Activated CD8-positive, alpha-beta memory T cell treated with anti-CD3 and anti-CD28 coated beads, Interleukin-2, amount 50 U/mL, for 1 hour (primary cell): ENCODE data around the gene PLXDC1.
"Not testable (repeated sequence)": the region's sequence is repeated elsewhere in the genome, so short reads cannot be mapped to it uniquely, and the experiment has no call there.

Experiments
- DNase-seq: peaks from one replicate; pipeline ENCODE4 v3.0.0-alpha.2; 2020; ENCODE audit errors: extremely low read depth

PLXDC1 gene

DNA sequence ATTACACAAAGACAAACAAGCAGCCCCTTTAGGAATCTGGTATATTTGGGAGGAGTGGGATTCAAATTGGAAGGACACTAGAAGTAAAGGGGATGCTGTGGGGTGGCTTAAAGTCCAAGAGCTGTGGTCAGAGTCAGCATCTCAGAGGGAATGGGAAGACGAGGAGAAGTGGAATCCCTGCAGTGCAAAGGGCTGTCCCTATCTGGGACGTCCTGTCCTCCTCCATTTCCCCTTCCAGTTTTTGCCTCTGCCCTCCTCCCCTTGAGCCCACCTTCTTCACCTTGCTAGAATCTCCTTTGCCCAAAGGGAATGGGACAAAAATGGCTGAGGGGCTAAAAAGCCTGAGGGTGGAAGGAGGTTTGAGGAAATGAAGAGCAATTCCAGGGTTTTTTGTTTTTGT lies 4.2 kb upstream of the PLXDC1 start:
- no peak for DNase-seq

DNA sequence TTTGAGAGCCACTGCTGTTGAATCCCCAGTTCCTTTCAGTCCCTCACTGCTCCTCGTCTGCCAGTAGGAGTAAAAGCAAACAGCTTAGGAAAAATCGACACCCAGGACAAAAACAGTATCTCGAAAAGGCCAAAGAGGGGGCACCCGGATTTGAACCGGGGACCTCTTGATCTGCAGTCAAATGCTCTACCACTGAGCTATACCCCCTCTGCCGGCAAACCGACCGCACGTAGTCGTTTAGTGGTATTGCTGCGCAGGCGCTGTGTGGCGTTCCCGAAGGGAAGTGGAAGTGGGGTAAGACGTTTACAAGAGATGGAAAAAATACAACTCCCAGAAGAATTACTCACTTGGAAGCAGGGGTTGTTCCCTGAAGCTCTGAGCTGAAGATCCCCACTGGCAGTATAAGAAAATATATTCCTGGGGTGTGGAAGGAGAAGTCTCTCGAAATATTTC lies 2.2 kb upstream of the PLXDC1 start:
- peak; percentile 73 for DNase-seq

GRCh38 chr17:39151943-39152818 lies 744 bp upstream of the PLXDC1 start:
- DNase-seq, result no peak

GRCh38 chr17:39150795-39151149 lies 665 bp downstream of the PLXDC1 start:
- no peak for DNase-seq

DNA sequence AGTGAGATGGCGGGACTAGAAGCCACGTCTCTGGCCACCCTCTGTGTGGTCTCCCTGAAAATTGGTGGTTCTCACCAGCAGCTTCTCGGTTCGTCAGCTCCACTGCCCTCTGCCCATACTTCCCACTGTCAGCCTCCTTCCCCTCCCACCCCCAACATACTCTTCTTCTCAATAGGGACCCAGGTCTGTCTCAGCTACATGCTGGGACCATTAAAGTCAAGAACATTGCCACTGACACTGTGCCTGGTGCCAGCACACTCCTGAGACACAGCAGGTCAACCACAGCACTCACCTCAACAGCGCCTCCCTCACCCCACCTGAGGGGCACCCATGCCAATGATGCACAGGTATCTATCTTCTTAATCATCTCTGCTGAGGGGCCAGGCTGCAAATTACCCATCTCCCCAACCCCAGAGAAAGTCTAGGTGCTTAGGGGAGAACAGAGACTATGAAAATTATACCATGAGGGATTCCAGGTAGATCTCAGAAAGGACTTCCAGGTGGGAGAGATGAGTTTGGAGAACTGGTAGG lies 1.3 kb downstream of the PLXDC1 start:
- no peak for DNase-seq

DNA sequence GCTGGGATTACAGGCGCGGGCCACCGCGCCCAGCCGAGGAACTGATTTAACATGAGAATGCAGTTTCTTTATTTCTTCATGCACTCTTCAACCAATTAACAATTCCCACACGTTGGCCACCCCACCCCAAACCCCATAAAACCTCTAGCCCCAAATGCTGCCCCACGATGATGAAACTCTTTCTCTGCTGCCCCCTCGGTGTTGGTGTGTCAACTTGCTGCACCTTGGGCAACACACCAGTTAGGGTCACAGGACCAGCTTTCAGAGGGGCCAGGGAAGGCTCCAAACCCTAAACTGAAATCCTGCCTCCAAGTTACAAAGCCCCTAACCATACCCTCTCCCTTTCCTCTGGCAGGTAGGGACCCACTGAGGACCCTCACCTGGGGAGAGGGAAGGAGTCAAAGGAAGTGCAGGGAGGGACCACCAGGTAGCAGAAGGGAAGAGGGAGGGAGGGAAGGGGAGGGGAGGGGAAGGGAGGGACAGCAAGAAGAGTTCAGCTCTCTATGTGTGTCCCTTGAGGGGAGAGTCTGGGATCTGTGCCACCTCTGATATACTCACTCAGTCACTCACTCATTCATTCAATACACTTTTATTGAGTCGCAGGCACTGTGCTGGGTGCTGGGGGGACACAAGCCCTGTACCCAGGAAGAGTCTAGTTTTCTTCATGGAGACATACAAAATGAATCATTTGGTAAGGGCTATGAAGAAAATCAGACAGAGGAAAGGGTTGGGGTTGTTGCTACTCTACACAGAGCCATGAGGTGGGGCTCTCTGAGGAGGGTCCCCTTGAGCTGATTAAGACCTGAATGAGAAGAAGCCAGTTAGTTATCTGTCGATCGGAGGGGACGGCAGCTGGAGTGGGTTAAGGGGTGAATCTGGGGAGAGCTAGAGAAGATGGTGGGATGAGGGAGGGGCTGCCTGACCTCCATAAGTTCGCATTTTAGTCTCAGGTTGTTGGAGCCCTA lies 3.9 kb downstream of the PLXDC1 start:
- DNase-seq, result no peak

DNA sequence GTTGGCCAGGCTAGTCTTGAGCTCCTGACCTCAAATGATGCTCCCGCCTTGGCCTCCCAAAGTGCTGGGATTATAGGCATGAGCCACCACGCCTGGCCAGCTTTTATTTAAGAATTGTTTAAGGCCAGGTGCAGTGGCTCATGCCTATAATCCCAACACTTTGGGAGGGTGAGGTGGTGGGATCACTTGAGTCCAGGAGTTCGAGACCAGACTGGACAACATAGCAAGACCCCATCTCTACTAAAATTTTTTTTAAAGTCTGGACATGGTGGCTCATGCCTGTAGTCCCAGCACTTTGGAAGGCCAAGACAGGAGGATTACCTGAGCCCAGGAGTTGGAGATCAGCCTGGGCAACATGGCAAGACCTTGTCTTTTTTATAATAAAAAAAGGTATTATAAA lies 5.2 kb downstream of the PLXDC1 start:
- DNase-seq, result no peak

DNA sequence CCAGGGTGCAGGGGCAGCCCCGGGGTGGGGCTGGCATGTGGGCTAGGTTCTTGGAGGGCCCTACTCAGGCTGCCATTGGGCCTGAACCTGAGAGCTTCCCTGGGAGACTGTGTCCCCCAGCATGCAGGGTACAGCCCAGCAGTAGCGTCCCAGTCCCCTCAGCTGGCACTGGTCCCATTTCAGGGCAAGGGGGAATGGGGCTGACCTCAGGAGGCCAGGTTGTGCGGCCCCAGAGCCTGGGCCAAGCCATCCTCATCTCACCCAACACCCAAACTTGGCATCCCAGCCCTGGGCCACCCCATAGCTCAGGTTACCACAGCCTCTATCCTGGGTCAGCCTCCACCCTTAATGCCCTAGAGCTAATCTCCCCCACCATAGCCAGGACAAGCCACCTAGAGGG lies 6.3 kb downstream of the PLXDC1 start:
- no peak for DNase-seq

GRCh38 chr17:39144416-39144840 lies 7.0 kb downstream of the PLXDC1 start:
- no peak for DNase-seq

- DNase-seq, result no peak
These were observed 7.8 kb downstream of the PLXDC1 start for GRCh38 chr17:39143552-39144093.

DNA sequence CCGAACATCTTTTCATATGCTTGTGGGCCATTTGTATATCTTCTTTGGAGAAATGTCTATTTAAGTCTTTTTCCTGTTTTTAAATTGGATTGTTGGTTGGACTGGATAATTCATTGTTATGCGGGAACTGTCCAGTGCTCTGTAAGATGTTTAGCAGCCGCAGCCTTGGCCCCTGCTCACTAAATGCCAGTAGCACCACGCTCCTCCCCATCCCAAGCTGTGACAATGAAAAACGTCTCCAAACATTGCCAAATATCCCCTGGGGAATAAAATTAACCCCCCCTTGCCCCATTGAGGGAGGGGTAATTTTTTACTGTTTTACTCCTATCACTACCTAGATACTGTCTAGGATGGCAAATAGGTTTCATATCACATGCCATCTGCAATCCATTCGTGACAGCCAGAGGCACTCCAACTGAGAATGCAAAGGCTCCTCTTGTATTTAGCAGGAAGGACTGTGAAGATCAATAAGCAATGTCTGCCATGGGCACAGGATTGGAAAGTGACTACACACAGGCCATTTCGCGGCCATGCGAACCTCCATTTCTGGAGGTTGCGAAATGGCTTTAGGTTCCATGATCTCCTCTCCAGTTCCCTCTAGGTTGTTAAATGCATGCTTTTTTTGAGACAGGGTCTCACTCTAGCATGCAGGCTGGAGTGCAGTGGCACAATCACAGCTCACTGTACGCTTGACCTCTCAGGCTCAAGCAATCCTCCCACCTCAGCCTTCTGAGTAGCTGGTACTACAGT lies 9.3 kb downstream of the PLXDC1 start:
- no peak for DNase-seq

DNA sequence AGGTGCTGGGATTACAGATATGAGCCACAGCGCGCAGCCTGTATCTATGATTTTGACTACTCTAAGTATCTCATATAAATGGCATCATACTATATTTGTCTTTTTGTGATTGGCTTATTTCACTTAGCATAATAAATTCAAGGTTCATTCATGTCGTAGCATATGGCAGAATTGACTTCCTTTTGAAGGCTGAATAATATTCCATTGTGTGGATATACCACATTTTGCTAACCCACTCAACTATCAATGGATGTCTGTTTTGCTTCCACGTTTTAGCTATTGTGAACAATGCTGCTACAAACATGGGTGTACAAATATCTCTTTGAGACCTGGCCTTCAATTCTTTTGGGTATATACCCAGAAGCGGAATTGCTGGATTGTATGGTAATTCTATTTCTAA lies 10.1 kb downstream of the PLXDC1 start:
- DNase-seq, result no peak

DNA sequence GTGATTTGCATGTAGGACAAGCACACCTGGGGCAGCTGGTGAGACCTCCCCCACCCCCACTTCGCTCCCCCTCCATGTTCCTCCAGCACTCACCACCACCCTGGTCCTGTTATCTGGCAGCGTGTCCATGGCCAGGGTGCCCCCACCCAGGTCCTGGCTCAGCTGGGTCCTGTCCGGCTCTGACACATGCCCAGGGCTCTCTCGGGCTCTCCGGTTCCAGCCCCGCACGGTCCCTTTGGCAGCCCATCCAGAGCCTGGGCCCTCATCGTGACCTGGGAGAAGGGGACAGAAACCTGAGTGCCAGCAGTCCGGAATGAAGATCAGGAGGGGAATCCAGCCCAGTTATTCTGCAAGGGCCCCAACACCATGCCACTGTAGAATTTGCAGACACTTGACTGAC lies 11.9 kb downstream of the PLXDC1 start:
- no peak for DNase-seq

GRCh38 chr17:39139161-39139511 lies 12.3 kb downstream of the PLXDC1 start:
- DNase-seq, result no peak

DNA sequence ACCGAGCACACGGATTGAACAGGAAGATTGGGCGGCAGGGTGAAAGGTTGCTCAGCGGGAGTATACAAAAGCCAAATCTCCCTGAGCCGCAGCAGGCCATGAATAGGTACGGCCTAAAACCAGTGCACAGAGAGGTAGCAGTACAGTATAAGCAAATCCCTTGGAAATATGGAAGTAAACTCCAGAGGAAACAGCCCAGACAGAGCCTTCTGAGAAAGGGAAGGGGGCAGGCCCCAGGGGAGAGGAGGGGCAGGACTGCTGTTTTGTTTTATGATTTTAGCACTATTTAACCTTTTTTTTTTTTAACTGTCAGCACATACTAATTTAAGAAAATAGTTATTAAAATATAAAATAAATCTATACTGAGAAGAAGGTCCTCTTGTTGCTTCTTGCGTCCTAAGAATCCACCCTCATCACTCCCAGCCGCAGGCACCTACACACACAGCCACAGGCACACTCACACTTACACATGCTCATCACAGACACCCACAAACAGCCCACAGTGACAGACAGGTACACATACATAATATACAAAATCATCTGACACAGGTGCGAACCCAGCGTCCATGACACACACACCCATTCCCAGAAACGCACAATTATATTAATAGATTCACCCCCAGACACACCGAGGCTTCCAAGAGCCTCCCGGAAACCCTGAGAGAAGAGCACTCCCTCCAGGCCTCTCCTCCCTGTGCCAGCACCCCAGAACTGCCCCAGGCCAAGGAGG lies 12.8 kb downstream of the PLXDC1 start:
- DNase-seq, result no peak

- DNase-seq, result no peak
These were observed 16.6 kb downstream of the PLXDC1 start for GRCh38 chr17:39134878-39135277.

- no peak for DNase-seq
These were observed 19.2 kb downstream of the PLXDC1 start for GRCh38 chr17:39132192-39132610.

GRCh38 chr17:39131616-39132015 lies 19.8 kb downstream of the PLXDC1 start:
- no peak for DNase-seq

- no peak for DNase-seq
These were observed 21.2 kb downstream of the PLXDC1 start for GRCh38 chr17:39130205-39130604.

- DNase-seq, result not testable (repeated sequence)
These were observed 21.9 kb downstream of the PLXDC1 start for GRCh38 chr17:39129544-39129943.

- no peak for DNase-seq
These were observed 25.0 kb downstream of the PLXDC1 start for GRCh38 chr17:39126436-39126835.
